Ovary (tissue), 3 donors: ENCODE results near the gene SPARCL1.

Source experiments
- CTCF ChIP-seq, 3 donors: fragments of 450-650 bp in 2 of 3; fragments of 200-600 bp in 1 of 3; IDR thresholded peaks; one replicate each; pipeline versions ENCODE4 v1.5.1 to v1.8.0; 2016 to 2022; ENCODE audit warnings: antibody characterized with exemption in 3 of 3, mild to moderate bottlenecking in 1 of 3
- EP300 ChIP-seq: sonication (generic); formaldehyde crosslinking; IDR thresholded peaks from one replicate; pipeline ENCODE4 v1.6.1; 2017; ENCODE audit warnings: antibody characterized with exemption
- POLR2A ChIP-seq: fragments of 450-650 bp; IDR thresholded peaks from one replicate; pipeline ENCODE4 v1.6.1; 2017; ENCODE audit warnings: antibody characterized with exemption, mild to moderate bottlenecking, moderate library complexity
- donor health status: DM: no; HTN: no; CAD: no.

GRCh38 chr4:87458913-87459312 is 70.3 kb downstream of the SPARCL1 start:
- no peak for TF ChIP-seq CTCF (IDR thresholded peaks at IDR 0.05)
- no peak for TF ChIP-seq POLR2A
- TF ChIP-seq EP300, result no peak
